H1 (cell line): ENCODE data around the gene BICRAL. TPM values are rescaled to one million over a fixed set of nuclear protein-coding genes. Genes with fewer than 3 reads are reported as not detected.

ENCODE experiments used
- CTCF ChIA-PET: fragments of 300-600 bp; sonication (Branson Sonifier 250); formaldehyde crosslinking; loops from one replicate; lab custom pipeline; 2021; ENCODE audit not compliant: partially characterized antibody; lab: Charles Lee
- POLR2A ChIA-PET: fragments of 300-600 bp; sonication (Branson Sonifier 250); formaldehyde crosslinking; loops from one replicate; lab custom pipeline; 2021; ENCODE audit warnings: inconsistent platforms; ENCODE audit not compliant: partially characterized antibody; lab: Charles Lee
- DNase-seq, 2 experiments: peaks; one replicate each; pipeline versions ENCODE4 v3.0.0 to v3.0.0-alpha.2; 2010 to 2022; ENCODE audit warnings: low spot score in 2 of 2, low read depth in 1 of 2, mixed read lengths in 1 of 2
- FAIRE-seq: peaks from 2 replicates; lab custom pipeline; 2011; peaks lifted over from hg19 to GRCh38; lab: Jason Lieb, UNC
- H2AFZ ChIP-seq: 2 replicates; pipeline ENCODE4 v1.8.1; 2012; ENCODE audit warnings: low read length, inconsistent platforms
- H2AK5ac ChIP-seq: 2 replicates; pipeline ENCODE4 v1.6.1; 2013; ENCODE audit warnings: low read depth, low read length
- H2BK120ac ChIP-seq: replicated peaks from 2 replicates; pipeline ENCODE3; 2013; ENCODE audit warnings: low read depth, low read length, inconsistent platforms
- H2BK12ac ChIP-seq: 2 replicates; pipeline ENCODE4 v1.6.1; 2013; ENCODE audit warnings: low read depth, low read length
- H2BK15ac ChIP-seq: 2 replicates; pipeline ENCODE4 v1.6.1; 2013; ENCODE audit warnings: low read length
- H2BK20ac ChIP-seq: 2 replicates; pipeline ENCODE4 v1.6.1; 2013; ENCODE audit warnings: low read length
- H2BK5ac ChIP-seq: 2 replicates; pipeline ENCODE4 v1.6.1; 2013; ENCODE audit warnings: low read depth, low read length
- H3K14ac ChIP-seq: 2 replicates; pipeline ENCODE4 v1.6.1; 2013; ENCODE audit warnings: inconsistent platforms; ENCODE audit not compliant: insufficient read length
- H3K18ac ChIP-seq: 2 replicates; pipeline ENCODE4 v1.6.1; 2013; ENCODE audit warnings: low read length; ENCODE audit errors: extremely low read depth
- H3K23ac ChIP-seq: 2 replicates; pipeline ENCODE4 v1.6.1; 2013; ENCODE audit warnings: inconsistent platforms; ENCODE audit not compliant: insufficient read length
- H3K23me2 ChIP-seq: 2 replicates; pipeline ENCODE4 v1.6.1; 2013; ENCODE audit warnings: low read depth, low read length
- H3K27ac ChIP-seq: 2 replicates; pipeline ENCODE4 v1.6.1; 2011; ENCODE audit warnings: low read depth, low read length, inconsistent platforms
- H3K27me3 ChIP-seq, 4 experiments: replicated peaks in 1 of 4; 1 replicate in 1 of 4; 2 replicates in 3 of 4; pipeline versions ENCODE4 v1.6.1 to v1.8.1; 2011 to 2013; ENCODE audit warnings: low read length in 3 of 4, mild to moderate bottlenecking in 3 of 4, inconsistent platforms in 2 of 4, mixed read lengths in 2 of 4, moderate library complexity in 1 of 4; ENCODE audit not compliant: control insufficient read depth in 3 of 4, insufficient read depth in 3 of 4; ENCODE audit errors: extremely low read depth in 1 of 4
- H3K36me3 ChIP-seq, 4 experiments: 2 replicates each; pipeline versions ENCODE4 v1.6.1 to v1.8.1; 2011 to 2013; ENCODE audit warnings: mild to moderate bottlenecking in 4 of 4, low read length in 3 of 4, moderate library complexity in 2 of 4, control low read depth in 1 of 4, inconsistent platforms in 1 of 4; ENCODE audit not compliant: insufficient read depth in 4 of 4, control insufficient read depth in 2 of 4
- H3K4ac ChIP-seq: replicated peaks from 2 replicates; pipeline ENCODE3; 2013; ENCODE audit warnings: low read length, low read depth, mixed read lengths, inconsistent platforms; ENCODE audit not compliant: insufficient read length
- H3K4me1 ChIP-seq, 4 experiments: replicated peaks in 1 of 4; 1 replicate in 1 of 4; 2 replicates in 3 of 4; pipeline versions ENCODE4 v1.6.1 to v1.8.1; 2011 to 2013; ENCODE audit warnings: low read length in 3 of 4, inconsistent platforms in 2 of 4, mixed read lengths in 1 of 4; ENCODE audit not compliant: insufficient read depth in 4 of 4, control insufficient read depth in 3 of 4
- H3K4me2 ChIP-seq, 2 experiments: 2 replicates each; pipeline versions ENCODE4 v1.6.1 to v1.8.1; 2011 to 2013; ENCODE audit warnings: low read depth in 2 of 2, low read length in 2 of 2, control low read depth in 1 of 2, inconsistent platforms in 1 of 2, mild to moderate bottlenecking in 1 of 2; ENCODE audit not compliant: insufficient read depth in 1 of 2
- H3K4me3 ChIP-seq, 4 experiments: fragments of 200-600, 300-600 bp in 1 of 4; sonication (generic), shearing (Covaris generic), sonication (Bioruptor Twin) in 1 of 4; 2 replicates each; pipeline versions ENCODE4 v1.5.1 to v1.8.1; 2011 to 2016; ENCODE audit warnings: low read length in 4 of 4, low read depth in 3 of 4, control low read depth in 2 of 4, inconsistent platforms in 2 of 4, mild to moderate bottlenecking in 2 of 4, mixed read lengths in 1 of 4, moderate library complexity in 1 of 4; ENCODE audit not compliant: insufficient read depth in 2 of 4; ENCODE audit errors: extremely low read depth in 1 of 4
- H3K56ac ChIP-seq: replicated peaks from 2 replicates; pipeline ENCODE3; 2013; ENCODE audit warnings: low read depth, mild to moderate bottlenecking, mixed read lengths, low read length, inconsistent platforms; ENCODE audit not compliant: insufficient read length
- H3K79me1 ChIP-seq: 2 replicates; pipeline ENCODE4 v1.6.1; 2013; ENCODE audit warnings: low read depth, low read length, control low read depth
- H3K79me2 ChIP-seq, 2 experiments: 2 replicates each; pipeline versions ENCODE4 v1.6.1 to v1.8.1; 2012 to 2013; ENCODE audit warnings: low read length in 2 of 2, mild to moderate bottlenecking in 2 of 2, inconsistent platforms in 1 of 2; ENCODE audit not compliant: insufficient read depth in 2 of 2, control insufficient read depth in 1 of 2
- H3K9ac ChIP-seq, 4 experiments: replicated peaks in 1 of 4; 1 replicate in 1 of 4; 2 replicates in 3 of 4; pipeline versions ENCODE4 v1.6.1 to v1.8.1; 2011 to 2013; ENCODE audit warnings: low read depth in 3 of 4, low read length in 3 of 4, control low read depth in 2 of 4, mild to moderate bottlenecking in 2 of 4, moderate library complexity in 2 of 4, inconsistent platforms in 1 of 4; ENCODE audit errors: extremely low read depth in 1 of 4
- H3K9me3 ChIP-seq, 2 experiments: 2 replicates each; pipeline versions ENCODE4 v1.6.1 to v1.8.1; 2012 to 2013; ENCODE audit warnings: mild to moderate bottlenecking in 2 of 2, moderate library complexity in 2 of 2, control low read depth in 1 of 2, inconsistent platforms in 1 of 2, low read depth in 1 of 2, low read length in 1 of 2, mixed read lengths in 1 of 2; ENCODE audit not compliant: insufficient read depth in 2 of 2
- H4K20me1 ChIP-seq, 2 experiments: replicated peaks in 1 of 2; 2 replicates each; pipeline versions ENCODE3 to v1.8.1; 2011 to 2013; ENCODE audit warnings: inconsistent platforms in 2 of 2, low read length in 2 of 2, mild to moderate bottlenecking in 1 of 2; ENCODE audit not compliant: insufficient read depth in 2 of 2, control insufficient read depth in 1 of 2
- H4K5ac ChIP-seq: 2 replicates; pipeline ENCODE4 v1.6.1; 2013; ENCODE audit warnings: low read length, low read depth, mixed read lengths, inconsistent platforms; ENCODE audit not compliant: insufficient read length
- H4K8ac ChIP-seq: 2 replicates; pipeline ENCODE4 v1.8.0; 2013; ENCODE audit warnings: mild to moderate bottlenecking, moderate library complexity, low read length, inconsistent platforms; ENCODE audit not compliant: insufficient read depth; ENCODE audit errors: extremely low read depth
- H4K91ac ChIP-seq: replicated peaks from 2 replicates; pipeline ENCODE3; 2013; ENCODE audit warnings: low read length, mixed read lengths, inconsistent platforms; ENCODE audit not compliant: insufficient read length
- CHD2 ChIP-seq: IDR thresholded peaks from 2 replicates; pipeline ENCODE4 v1.6.1; 2012; ENCODE audit warnings: low read length, improper control_type of control experiment
- JUND ChIP-seq: IDR thresholded peaks from 2 replicates; pipeline ENCODE4 v1.6.1; 2011; ENCODE audit warnings: mild to moderate bottlenecking, improper control_type of control experiment, low read length
- PHF8 ChIP-seq: fragments of 200-600 bp; sonication (generic); conservative IDR thresholded peaks from 2 replicates; pipeline ENCODE4 v1.7.1; 2012; ENCODE audit warnings: low read depth, mild to moderate bottlenecking, inconsistent platforms, low read length, moderate library complexity
- RBBP5 ChIP-seq: IDR thresholded peaks from 2 replicates; pipeline ENCODE4 v1.7.1; 2012; ENCODE audit warnings: low read depth, mild to moderate bottlenecking, inconsistent platforms, low read length, moderate library complexity, borderline replicate concordance
- SP4 ChIP-seq: IDR thresholded peaks from 2 replicates; pipeline ENCODE4 v1.6.1; 2012; ENCODE audit warnings: low read length, inconsistent platforms
- TEAD4 ChIP-seq: IDR thresholded peaks from 2 replicates; pipeline ENCODE4 v1.6.1; 2012; ENCODE audit warnings: low read depth, low read length, inconsistent platforms, mixed read lengths
- USF2 ChIP-seq: IDR thresholded peaks from 2 replicates; pipeline ENCODE4 v1.6.1; 2011; ENCODE audit warnings: low read length, improper control_type of control experiment
- WGBS, 2 experiments: shearing (Covaris generic) in 1 of 2; methylation state at CpG; one replicate each; pipeline versions ENCODE4 v1.1.6 to v1.1.7; 2013 to 2015; ENCODE audit warnings: low lambda C conversion rate in 2 of 2, mixed read lengths in 2 of 2, inconsistent platforms in 1 of 2, low coverage in 1 of 2, missing lambda C conversion rate in 1 of 2; ENCODE audit not compliant: insufficient replicate concordance in 2 of 2, insufficient coverage in 1 of 2, insufficient read length in 1 of 2; ENCODE audit errors: extremely low coverage in 1 of 2, missing lambda C conversion rate in 1 of 2; 5-methylcytosine and 5-hydroxymethylcytosine counted together
- polyA plus RNA-seq, 7 experiments: library from polyadenylated mRNA; depleted of rRNA in 3 of 7; stranded (reverse) in 5 of 7; unstranded in 2 of 7; fragments of >200 nt in 5 of 7; fragments of 200-250 nt in 2 of 7; gene quantifications; 1 replicate in 5 of 7; 2 replicates in 1 of 7; 4 replicates in 1 of 7; pipeline versions ENCODE4 v1.2.1 to v1.2.3, GENCODE V29; 2011 to 2013; ENCODE audit warnings: missing spikeins in 2 of 7, mixed read lengths in 2 of 7
- total RNA-seq: library from RNA; stranded (reverse); fragmentation: NEBNext Ultra II Directional; extraction: Animal tissue kit (Norgen Biotek cat#: 25700); gene quantifications from 2 replicates; pipeline ENCODE4 v1.2.1, GENCODE V29; 2021

The BICRAL gene
- total and polyA plus RNA-seq, 2 of the 8 experiments (the other 6 are each of a cell fraction or from before 2014, with no cell fraction given) = 9.4 to 12.2 TPM

- H3K27ac ChIP-seq = peak within 1 kb of the TSS; percentile 93
- no peak within 1 kb of the TSS for H3K14ac ChIP-seq
- H3K23ac ChIP-seq = no peak within 1 kb of the TSS
- no peaks in the 10 kb centered on the region; the same call in 1 of the 2 replicates for H3K23me2 ChIP-seq
- WGBS, 2 experiments = 3% methylated on average over 41 of the region's 41 CpGs; no CpG with 5 or more reads in 1 of the 2 experiments
- H4K5ac ChIP-seq = peak within 1 kb of the TSS; percentile 95
- DNase-seq (peak in 1 of 2 experiments; percentile 85), FAIRE-seq (peak; percentile 57)
- peak within 1 kb of the TSS; percentile 75 for H4K91ac ChIP-seq
- peaks cover 0 to 37% of the 10 kb centered on the region in 2 experiments; a peak in 3 of 4 replicates for H3K79me2 ChIP-seq
- peak within 1 kb of the TSS; percentile 89 to 99 (median 97) for H3K4me3 ChIP-seq
- peak within 1 kb of the TSS; percentile 43 for H3K56ac ChIP-seq
- H2BK12ac ChIP-seq = peak within 1 kb of the TSS; percentile 80; the same call in 1 of the 2 replicates
- peak within 1 kb of the TSS; percentile 7; the same call in 1 of the 2 replicates for H2AK5ac ChIP-seq
- ChIA-PET POLR2A (interaction anchor here (0.7 to 7.2 kb wide), 44 partner anchors 10 to 332 kb away, joined by 3 to 130 read pairs (median 4); partner anchors contain the start of genes BICRAL, CNPY3, KLHDC3 and MEA1), CTCF (interaction anchor here (0.6 to 6.3 kb wide), 7 partner anchors 21 to 218 kb away, joined by 3 to 39 read pairs (median 3); no protein-coding TSS in a partner anchor)
- H2BK20ac ChIP-seq = no peak within 1 kb of the TSS
- no peaks in the 10 kb centered on the region for H3K9me3 ChIP-seq
- peak within 1 kb of the TSS; percentile 96 for H3K18ac ChIP-seq
- peak within 1 kb of the TSS; percentile 99; the same call in 1 of the 2 replicates for H4K8ac ChIP-seq
- peaks cover 3 to 10% of the 10 kb centered on the region in 2 experiments for H4K20me1 ChIP-seq
- H3K4ac ChIP-seq = peak within 1 kb of the TSS; percentile 19
- H3K9ac ChIP-seq = peak within 1 kb of the TSS; percentile 93 to 98 (median 95)
- no peaks in the 10 kb centered on the region for H3K4me1 ChIP-seq
- peaks cover 15 to 30% (median 26%) of the 10 kb centered on the region in 4 experiments for H3K36me3 ChIP-seq
- no peak within 1 kb of the TSS for H2BK15ac ChIP-seq
- H2AFZ ChIP-seq = peak within 1 kb of the TSS; percentile 97
- H3K27me3 ChIP-seq = no peaks in the 10 kb centered on the region
- peak within 1 kb of the TSS; percentile 71 to 95 for H3K4me2 ChIP-seq
- H2BK5ac ChIP-seq = peak within 1 kb of the TSS; percentile 72
- H3K79me1 ChIP-seq = peaks cover 5% of the 10 kb centered on the region
- peak within 1 kb of the TSS; percentile 91 for H2BK120ac ChIP-seq
- TF ChIP-seq RBBP5 (peak; percentile 70; the same call in 1 of the 2 replicates), SP4 (peak; percentile 92), USF2 (peak; percentile 54; the same call in 1 of the 2 replicates), CHD2 (0 out of 2 replicates have a peak, but pooled peaks have one; percentile 23), JUND (peak; percentile 67), PHF8 (peak; percentile 77), TEAD4 (0 out of 2 replicates have a peak, but pooled peaks have one; percentile 16)
Observed at GRCh38 chr6:42879372-42880239, 97.8 kb downstream of the BICRAL start, which contains the start of gene RPL7L1. Gene RPL7L1 (plus strand): TSS chr6:42879616. CDS start chr6:42879911, 295 bp downstream.
